MCF 10A (cell line): ENCODE data around the gene EXOC5. TPM values are rescaled to one million over a fixed set of nuclear protein-coding genes. Genes with fewer than 3 reads are reported as not detected.
"Not testable (repeated sequence)": the region's sequence is repeated elsewhere in the genome, so short reads cannot be mapped to it uniquely, and the experiment has no call there.

Experiments used
- BruUV-seq: library from RNA; stranded (reverse); fragments of 400-500 nt; replicated peaks from 2 replicates; lab custom pipeline; 2021; lab: Mats Ljungman, UMichigan
- CTCF ChIA-PET: fragments of 300-600 bp; sonication (Branson Sonifier 250); formaldehyde crosslinking; extraction: SDS; loops from one replicate; lab custom pipeline; 2021; ENCODE audit warnings: antibody characterized with exemption, inconsistent platforms; lab: Yijun Ruan, JAX
- POLR2A ChIA-PET: fragments of 300-600, 350-650 bp; sonication (Branson Sonifier 250); formaldehyde crosslinking; extraction: SDS; loops from one replicate; lab custom pipeline; 2020; ENCODE audit warnings: antibody characterized with exemption, inconsistent platforms; lab: Yijun Ruan, JAX
- DNase-seq: peaks from one replicate; pipeline ENCODE4 v3.0.0-alpha.2; 2018; ENCODE audit not compliant: unreplicated experiment
- H3K27ac Mint-ChIP-seq: one replicate; pipeline ENCODE4 v1.8.0; 2022; ENCODE audit warnings: mild to moderate bottlenecking, low read depth, mixed read lengths; ENCODE audit not compliant: unreplicated experiment
- H3K27me3 Mint-ChIP-seq: one replicate; pipeline ENCODE4 v1.8.0; 2022; ENCODE audit warnings: mixed read lengths; ENCODE audit not compliant: insufficient read depth, unreplicated experiment
- H3K36me3 Mint-ChIP-seq: one replicate; pipeline ENCODE4 v1.8.0; 2022; ENCODE audit warnings: mild to moderate bottlenecking, moderate library complexity, mixed read lengths; ENCODE audit not compliant: insufficient read depth, unreplicated experiment
- H3K4me1 Mint-ChIP-seq: one replicate; pipeline ENCODE4 v1.8.0; 2022; ENCODE audit warnings: mixed read lengths; ENCODE audit not compliant: insufficient read depth, unreplicated experiment
- H3K4me3 Mint-ChIP-seq: one replicate; pipeline ENCODE4 v1.8.0; 2022; ENCODE audit warnings: mild to moderate bottlenecking, moderate library complexity, mixed read lengths; ENCODE audit not compliant: unreplicated experiment
- H3K9me3 Mint-ChIP-seq: one replicate; pipeline ENCODE4 v1.8.0; 2022; ENCODE audit warnings: mixed read lengths; ENCODE audit not compliant: unreplicated experiment
- CTCF ChIP-seq: fragments of 200-600 bp; IDR thresholded peaks from one replicate; pipeline ENCODE4 v1.8.0; 2022; ENCODE audit warnings: antibody characterized with exemption, mild to moderate bottlenecking; ENCODE audit not compliant: unreplicated experiment
- intact Hi-C: fragments of 100-400 bp; cut with micrococcal nuclease; formaldehyde crosslinking; loops from 2 replicates; pipeline ENCODE4 v1.14.1; 2022
- total RNA-seq: library from RNA; stranded (reverse); gene quantifications from 2 replicates; pipeline ENCODE4 v1.2.3, GENCODE V29; 2022

Gene EXOC5
- total RNA-seq, 1 experiment from 2014 or later: 61.5 TPM

DNA sequence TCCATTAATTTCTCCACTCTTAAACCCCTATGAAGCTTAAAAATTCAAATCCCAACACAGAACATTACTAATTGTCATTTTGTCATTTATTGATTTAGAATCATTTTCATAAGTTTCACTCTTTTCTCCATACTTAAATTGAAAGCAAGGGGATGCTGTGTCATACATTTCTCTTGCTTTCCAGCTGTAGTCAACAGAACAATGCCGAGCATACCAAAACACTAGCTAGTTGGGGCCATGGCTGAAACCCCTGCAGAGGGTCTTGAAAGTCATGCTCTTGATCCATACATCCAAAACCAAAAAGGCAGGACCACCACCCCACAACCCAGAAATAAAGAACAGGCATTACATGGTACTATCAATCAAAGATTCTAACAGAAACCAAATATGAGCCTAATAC lies 9.0 kb downstream of the EXOC5 start:
- intact Hi-C loops: no loop called here
- Mint-ChIP-seq H3K4me3 (no peak overlapping the region), H3K4me1 (peaks cover 26% of the 10 kb centered on the region), H3K36me3 (no peaks in the 10 kb centered on the region), H3K27ac (no peak overlapping the region), H3K27me3 (no peaks in the 10 kb centered on the region), H3K9me3 (no peaks in the 10 kb centered on the region)
- no peak for TF ChIP-seq CTCF
- ChIA-PET POLR2A (interaction anchor here (1.0 to 1.5 kb wide), 3 partner anchors 9 to 16 kb away, joined by 3 to 10 read pairs (median 5); partner anchors contain the start of genes AP5M1 and EXOC5), CTCF (interaction anchor here (0.6 to 1.2 kb wide), 3 partner anchors 57 to 593 kb away, joined by 3 to 4 read pairs (median 3); no protein-coding TSS in a partner anchor)
- no TSS peak for BruUV-seq
- DNase-seq: no peak

DNA sequence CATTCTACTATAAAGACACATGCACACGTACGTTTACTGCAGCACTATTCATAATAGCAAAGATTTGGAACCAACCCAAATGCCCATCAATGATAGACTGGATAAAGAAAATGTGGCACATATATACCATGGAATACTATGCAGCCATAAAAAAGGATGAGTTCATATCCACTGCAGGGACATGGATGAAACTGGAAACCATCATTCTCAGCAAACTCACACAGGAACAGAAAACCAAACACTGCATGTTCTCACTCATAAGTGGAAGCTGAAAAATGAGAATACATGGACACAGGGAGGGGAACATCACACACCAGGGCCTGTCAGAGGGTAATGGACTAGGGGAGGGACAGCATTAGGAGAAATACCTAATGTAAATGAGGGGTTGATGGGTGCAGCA lies 10.5 kb downstream of the EXOC5 start:
- DNase-seq, POLR2A ChIA-PET, BruUV-seq, H3K9me3 Mint-ChIP-seq, intact Hi-C loops, H3K27ac Mint-ChIP-seq, H3K36me3 Mint-ChIP-seq, H3K4me3 Mint-ChIP-seq, H3K27me3 Mint-ChIP-seq: not testable (repeated sequence)
- CTCF ChIA-PET: interaction anchor here (1.2 kb wide), 1 partner anchor 59 kb away, joined by 4 read pairs; no protein-coding TSS in a partner anchor
- H3K4me1 Mint-ChIP-seq: peaks cover 20% of the 10 kb centered on the region

GRCh38 chr14:57254884-57255283 lies 13.8 kb downstream of the EXOC5 start:
- CTCF ChIA-PET: no interaction called here
- Mint-ChIP-seq H3K27me3 (no peaks in the 10 kb centered on the region), H3K9me3 (no peaks in the 10 kb centered on the region), H3K4me3 (no peak overlapping the region), H3K36me3 (peaks cover 5% of the 10 kb centered on the region), H3K27ac (no peak overlapping the region), H3K4me1 (peaks cover 20% of the 10 kb centered on the region)
- BruUV-seq: no TSS peak
- no peak for TF ChIP-seq CTCF
- POLR2A ChIA-PET: interaction anchor here (1.1 kb wide), 1 partner anchor 14 kb away, joined by 7 read pairs; the partner anchor contains the start of genes AP5M1 and EXOC5
- DNase-seq: no peak
- intact Hi-C loops: no loop called here

DNA sequence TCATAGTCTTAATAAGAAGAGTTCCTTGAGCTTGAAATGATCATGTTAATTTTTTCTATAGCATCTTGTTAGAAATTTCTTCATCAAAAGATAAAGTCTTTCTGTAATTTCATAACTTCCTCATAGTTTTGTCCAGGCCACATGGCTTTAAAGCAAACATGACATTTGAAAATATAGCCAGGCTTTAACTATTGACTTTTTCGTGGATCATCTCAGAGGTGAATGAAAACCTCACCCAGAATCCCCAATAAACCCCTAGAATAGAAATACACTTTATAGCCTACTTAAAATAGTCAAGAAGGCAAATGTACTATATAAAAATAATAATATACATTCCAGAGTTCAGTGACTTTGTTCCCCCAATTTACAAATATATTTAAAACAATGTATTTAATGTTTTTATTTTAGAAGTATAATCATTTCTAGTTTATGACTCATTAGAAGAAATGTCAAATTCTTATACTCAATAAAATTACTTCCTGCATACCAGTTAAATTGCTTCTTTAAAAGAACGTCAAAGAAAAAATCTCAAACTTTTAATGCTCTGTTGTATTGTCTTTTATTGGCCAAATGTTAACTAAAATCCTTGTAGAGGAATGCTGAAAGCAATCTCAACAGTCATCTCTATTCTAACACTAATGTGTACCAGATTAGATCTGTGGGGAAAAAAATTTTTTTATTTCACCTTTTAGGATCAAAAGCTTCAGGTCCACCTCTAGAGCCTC lies 21.6 kb downstream of the EXOC5 start:
- intact Hi-C loops: no loop called here
- peaks cover 6% of the 10 kb centered on the region for H3K4me1 Mint-ChIP-seq
- no peak overlapping the region for H3K4me3 Mint-ChIP-seq
- no peaks in the 10 kb centered on the region for H3K9me3 Mint-ChIP-seq
- ChIA-PET POLR2A (interaction anchor here (0.6 to 1.3 kb wide), 2 partner anchors 16 to 21 kb away, joined by 3 read pairs; partner anchors contain the start of genes AP5M1 and EXOC5), CTCF (interaction anchor here (0.6 to 0.7 kb wide), 2 partner anchors 137 to 1651 kb away, joined by 3 to 5 read pairs; no protein-coding TSS in a partner anchor)
- H3K27ac Mint-ChIP-seq: no peak overlapping the region
- peaks cover 13% of the 10 kb centered on the region for H3K36me3 Mint-ChIP-seq
- no peak for TF ChIP-seq CTCF
- BruUV-seq: TSS peak; percentile 6
- no peaks in the 10 kb centered on the region for H3K27me3 Mint-ChIP-seq
- no peak for DNase-seq
